ENCODE measurements around the gene STYXL2. TPM values are rescaled to one million over a fixed set of nuclear protein-coding genes. Genes with fewer than 3 reads are reported as not detected.
A peak's percentile ranks its signal among the peaks of the same experiment; 100 is the strongest.

STYXL2 gene
- polyA plus RNA-seq, 1 donor (not counting 4 experiments of a cell fraction or from before 2014, with no cell fraction given), result not detected

DNA sequence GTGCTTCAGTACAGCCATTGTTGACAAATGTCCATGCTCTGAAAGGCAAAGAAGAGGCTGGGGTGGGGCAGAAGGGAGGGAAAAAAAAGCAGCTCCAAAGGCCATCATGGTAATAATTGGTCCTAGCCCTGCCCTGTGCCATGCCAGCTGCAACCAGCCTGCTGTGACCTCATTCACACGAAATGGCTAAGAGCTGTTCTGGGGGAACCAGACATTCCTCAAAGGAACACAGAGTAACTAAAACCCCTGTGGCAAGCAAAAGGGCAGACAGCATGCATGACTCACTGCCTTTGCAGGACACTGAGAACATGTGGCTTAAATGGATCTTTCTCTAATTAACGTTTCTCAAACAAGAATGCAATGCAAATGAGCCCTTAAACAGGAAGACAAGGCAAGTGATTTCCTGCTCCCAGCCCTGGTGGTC lies 42.3 kb downstream of the STYXL2 start:
- Histone ChIP-seq H2AFZ (ENCODE audit: control insufficient read depth, low read length) (peak overlapping the region; percentile 0), H3K27me3 (ENCODE audit: control insufficient read depth, extremely low read depth, insufficient read depth, low read length) (no peaks in the 10 kb centered on the region), H3K9ac (ENCODE audit: control insufficient read depth, extremely low read depth, insufficient read depth, low read length) (no peak overlapping the region), H3K27ac (ENCODE audit: control insufficient read depth, insufficient read depth, low read length) (no peak overlapping the region), H3K4me1 (ENCODE audit: control insufficient read depth, extremely low read depth, insufficient read depth, low read length) (peaks cover 8% of the 10 kb centered on the region), H3K79me2 (ENCODE audit: control insufficient read depth, insufficient read depth, low read length) (no peaks in the 10 kb centered on the region), H3K9me1 (ENCODE audit: control insufficient read depth, extremely low read depth, insufficient read depth, low read length) (no peaks in the 10 kb centered on the region), H3K4me2 (ENCODE audit: control insufficient read depth, extremely low read depth, insufficient read depth, low read depth, low read length) (peak overlapping the region; percentile 2), H3K4me3 (ENCODE audit: control insufficient read depth in 2 of 3, extremely low read depth in 1 of 3, insufficient read depth in 2 of 3, low read depth in 1 of 3, low read length in 3 of 3) (no peak overlapping the region), H3K9me3 (ENCODE audit: control insufficient read depth, low read depth, low read length) (no peaks in the 10 kb centered on the region), H3K36me3 (ENCODE audit: control insufficient read depth in 2 of 2, extremely low read depth in 1 of 2, insufficient read depth in 2 of 2, low read length in 2 of 2) (no peaks in the 10 kb centered on the region), H4K20me1 (ENCODE audit: control insufficient read depth, extremely low read depth, insufficient read depth, low read length) (no peaks in the 10 kb centered on the region)
- peak; percentile 55 for FAIRE-seq
- dilution Hi-C loops (cut with MboI; ENCODE audit: extremely low pct_ligation_motif_present, low sequenced_read_pairs), result no loop called here
- DNase-seq (ENCODE audit: low read depth, low spot score), result no peak
- no peak for TF ChIP-seq EZH2 (IDR thresholded peaks at IDR 0.05; ENCODE audit: low read length)
- TF ChIP-seq, protein P1, sequence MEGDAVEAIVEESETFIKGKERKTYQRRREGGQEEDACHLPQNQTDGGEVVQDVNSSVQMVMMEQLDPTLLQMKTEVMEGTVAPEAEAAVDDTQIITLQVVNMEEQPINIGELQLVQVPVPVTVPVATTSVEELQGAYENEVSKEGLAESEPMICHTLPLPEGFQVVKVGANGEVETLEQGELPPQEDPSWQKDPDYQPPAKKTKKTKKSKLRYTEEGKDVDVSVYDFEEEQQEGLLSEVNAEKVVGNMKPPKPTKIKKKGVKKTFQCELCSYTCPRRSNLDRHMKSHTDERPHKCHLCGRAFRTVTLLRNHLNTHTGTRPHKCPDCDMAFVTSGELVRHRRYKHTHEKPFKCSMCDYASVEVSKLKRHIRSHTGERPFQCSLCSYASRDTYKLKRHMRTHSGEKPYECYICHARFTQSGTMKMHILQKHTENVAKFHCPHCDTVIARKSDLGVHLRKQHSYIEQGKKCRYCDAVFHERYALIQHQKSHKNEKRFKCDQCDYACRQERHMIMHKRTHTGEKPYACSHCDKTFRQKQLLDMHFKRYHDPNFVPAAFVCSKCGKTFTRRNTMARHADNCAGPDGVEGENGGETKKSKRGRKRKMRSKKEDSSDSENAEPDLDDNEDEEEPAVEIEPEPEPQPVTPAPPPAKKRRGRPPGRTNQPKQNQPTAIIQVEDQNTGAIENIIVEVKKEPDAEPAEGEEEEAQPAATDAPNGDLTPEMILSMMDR (optimal IDR thresholded peaks at IDR 0.05 in 1 of 3, IDR thresholded peaks at IDR 0.05 in 1 of 3, conservative IDR thresholded peaks at IDR 0.05 in 1 of 3; ENCODE audit: extremely low read depth in 1 of 3, insufficient read depth in 2 of 3, low read length in 3 of 3), result no peak

DNA sequence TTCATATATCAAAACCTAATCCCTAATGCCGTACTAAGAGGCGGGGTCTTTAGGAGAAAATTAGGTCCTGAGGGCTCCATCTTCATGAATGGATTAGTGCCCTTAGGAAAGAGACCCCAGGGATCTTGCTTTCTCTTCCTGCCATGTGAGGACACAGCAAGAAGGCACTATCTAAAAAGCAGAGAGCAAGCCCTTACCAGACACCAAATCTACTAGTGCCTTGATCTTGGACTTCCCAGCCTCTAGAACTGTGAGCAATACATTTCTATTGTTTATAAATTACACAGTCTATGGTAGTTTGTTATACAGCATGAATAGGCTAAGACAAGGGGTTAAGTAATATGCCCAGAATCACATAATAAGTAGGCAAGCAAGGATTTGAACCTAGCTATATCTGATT lies 42.9 kb downstream of the STYXL2 start:
- H3K4me3 ChIP-seq (ENCODE audit: control insufficient read depth in 2 of 3, extremely low read depth in 1 of 3, insufficient read depth in 2 of 3, low read depth in 1 of 3, low read length in 3 of 3), result no peak overlapping the region
- dilution Hi-C loops (cut with MboI; ENCODE audit: extremely low pct_ligation_motif_present, low sequenced_read_pairs), result no loop called here
- no peak for DNase-seq (ENCODE audit: low read depth, low spot score)
- no peaks in the 10 kb centered on the region for H3K79me2 ChIP-seq (ENCODE audit: control insufficient read depth, insufficient read depth, low read length)
- TF ChIP-seq, protein P1 (optimal IDR thresholded peaks at IDR 0.05 in 1 of 3, IDR thresholded peaks at IDR 0.05 in 1 of 3, conservative IDR thresholded peaks at IDR 0.05 in 1 of 3; ENCODE audit: extremely low read depth in 1 of 3, insufficient read depth in 2 of 3, low read length in 3 of 3), result no peak
- no peak for TF ChIP-seq EZH2 (IDR thresholded peaks at IDR 0.05; ENCODE audit: low read length)
- no peak overlapping the region for H2AFZ ChIP-seq (ENCODE audit: control insufficient read depth, low read length)
- no peak overlapping the region for H3K27ac ChIP-seq (ENCODE audit: control insufficient read depth, insufficient read depth, low read length)
- no peak overlapping the region for H3K9ac ChIP-seq (ENCODE audit: control insufficient read depth, extremely low read depth, insufficient read depth, low read length)
- no peak overlapping the region for H3K4me2 ChIP-seq (ENCODE audit: control insufficient read depth, extremely low read depth, insufficient read depth, low read depth, low read length)
- no peaks in the 10 kb centered on the region for H3K36me3 ChIP-seq (ENCODE audit: control insufficient read depth in 2 of 2, extremely low read depth in 1 of 2, insufficient read depth in 2 of 2, low read length in 2 of 2)
- no peaks in the 10 kb centered on the region for H3K9me1 ChIP-seq (ENCODE audit: control insufficient read depth, extremely low read depth, insufficient read depth, low read length)
- FAIRE-seq, result no peak
- peaks cover 8% of the 10 kb centered on the region for H3K4me1 ChIP-seq (ENCODE audit: control insufficient read depth, extremely low read depth, insufficient read depth, low read length)
- no peaks in the 10 kb centered on the region for H3K27me3 ChIP-seq (ENCODE audit: control insufficient read depth, extremely low read depth, insufficient read depth, low read length)
- H4K20me1 ChIP-seq (ENCODE audit: control insufficient read depth, extremely low read depth, insufficient read depth, low read length), result no peaks in the 10 kb centered on the region
- no peaks in the 10 kb centered on the region for H3K9me3 ChIP-seq (ENCODE audit: control insufficient read depth, low read depth, low read length)

All from keratinocyte (primary cell).